Measurements from ENCODE around the gene BPIFB6. TPM values are rescaled to one million over a fixed set of nuclear protein-coding genes. Genes with fewer than 3 reads are reported as not detected.

The BPIFB6 gene
- total RNA-seq, 2 experiments from 2014 or later: not detected

GRCh38 chr20:33068251-33068939, 36.9 kb downstream of the BPIFB6 start:
- Mint-ChIP-seq H3K4me1 (ENCODE audit: low read depth) (peaks cover 5% of the 10 kb centered on the region), H3K27me3 (no peaks in the 10 kb centered on the region), H3K27ac (no peak overlapping the region), H3K4me3 (no peak overlapping the region), H3K36me3 (no peaks in the 10 kb centered on the region), H3K9me3 (no peaks in the 10 kb centered on the region)
- DNase-seq: no peak
- intact Hi-C loops (cut with micrococcal nuclease): no loop called here
- POLR2A ChIA-PET: no interaction called here
- CTCF ChIA-PET: interaction anchor here (1.2 kb wide), 1 partner anchor 64 kb away, joined by 3 read pairs; the partner anchor contains the start of gene SUN5

DNA sequence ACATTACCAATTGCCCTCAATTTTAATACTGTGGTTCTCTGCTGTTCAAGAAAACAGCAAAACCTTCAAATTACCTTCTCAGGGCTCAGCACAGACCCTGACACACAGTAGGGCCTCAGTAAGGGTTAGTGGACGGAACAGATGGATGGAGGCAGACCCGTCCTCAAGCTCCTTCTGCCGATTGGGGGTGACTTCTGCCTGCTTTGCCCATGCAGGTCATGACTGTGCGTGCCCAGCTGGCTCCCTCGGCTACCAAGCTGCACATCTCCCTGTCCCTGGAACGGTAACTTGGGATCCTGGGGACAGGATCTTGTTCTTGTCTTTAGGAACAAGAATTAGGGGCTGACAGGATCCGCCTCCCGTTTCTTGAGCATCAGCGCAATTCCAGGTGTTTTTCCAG, 38.2 kb downstream of the BPIFB6 start:
- no peak overlapping the region for H3K4me3 Mint-ChIP-seq
- H3K27me3 Mint-ChIP-seq: no peaks in the 10 kb centered on the region
- ChIA-PET CTCF (interaction anchor here (1.2 kb wide), 1 partner anchor 65 kb away, joined by 3 read pairs; the partner anchor contains the start of gene SUN5), POLR2A (no interaction called here)
- H3K9me3 Mint-ChIP-seq: no peaks in the 10 kb centered on the region
- intact Hi-C loops (cut with micrococcal nuclease): no loop called here
- no peaks in the 10 kb centered on the region for H3K36me3 Mint-ChIP-seq
- H3K4me1 Mint-ChIP-seq (ENCODE audit: low read depth): peaks cover 5% of the 10 kb centered on the region
- no peak for DNase-seq
- no peak overlapping the region for H3K27ac Mint-ChIP-seq

DNA sequence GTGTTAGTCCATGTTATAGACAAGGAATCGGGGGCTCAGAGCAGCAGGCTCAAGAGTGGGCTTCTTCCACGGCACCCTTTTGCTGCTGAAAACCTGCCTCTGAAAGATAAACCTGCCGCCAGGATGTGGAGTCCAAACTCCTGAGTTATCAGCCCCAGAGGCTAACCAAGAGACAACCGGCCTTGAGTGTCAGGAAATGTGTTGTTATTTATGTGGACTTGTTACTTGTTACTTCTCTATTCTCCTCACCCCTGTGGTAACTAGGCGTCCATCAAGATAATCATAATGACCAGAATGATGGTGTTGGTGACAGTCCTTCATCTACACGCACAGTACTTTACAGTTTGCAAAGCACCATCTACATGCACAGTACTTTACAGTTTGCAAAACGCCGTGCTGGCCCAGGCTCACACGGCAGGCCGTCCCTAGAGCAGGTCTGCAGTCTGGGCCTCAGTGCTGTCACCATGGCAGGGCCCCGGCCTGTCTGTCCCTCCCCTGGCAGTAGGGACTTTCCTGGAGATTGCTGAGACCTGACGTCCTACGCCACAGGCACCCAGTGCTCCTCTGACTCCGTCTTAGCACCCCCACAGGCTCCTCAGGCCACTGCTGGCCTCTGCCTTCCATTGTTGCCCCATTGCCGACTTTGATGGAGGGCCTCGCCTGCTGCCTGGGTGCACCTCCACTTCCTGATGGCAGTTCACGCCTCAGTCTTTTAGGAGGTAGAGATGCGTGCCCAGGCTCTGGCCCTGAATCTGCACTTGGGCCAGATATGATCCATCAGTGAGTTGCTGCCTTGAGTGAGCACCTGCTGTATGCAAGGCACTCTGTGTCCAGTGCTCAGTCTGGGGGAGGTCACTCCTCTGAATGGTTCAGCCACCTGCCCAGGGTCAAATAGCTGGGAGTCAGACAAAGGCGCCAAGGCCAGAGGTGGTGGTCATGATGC, 38.9 kb downstream of the BPIFB6 start:
- ChIA-PET POLR2A (no interaction called here), CTCF (no interaction called here)
- no peak for DNase-seq
- Mint-ChIP-seq H3K4me1 (ENCODE audit: low read depth) (peaks cover 5% of the 10 kb centered on the region), H3K27me3 (no peaks in the 10 kb centered on the region), H3K27ac (no peak overlapping the region), H3K9me3 (no peaks in the 10 kb centered on the region), H3K4me3 (no peak overlapping the region), H3K36me3 (no peaks in the 10 kb centered on the region)
- intact Hi-C loops (cut with micrococcal nuclease): no loop called here

GRCh38 chr20:33071198-33071597, 39.8 kb downstream of the BPIFB6 start:
- CTCF ChIA-PET: interaction anchor here (1.3 kb wide), 1 partner anchor 25 kb away, joined by 3 read pairs; no protein-coding TSS in a partner anchor
- H3K36me3 Mint-ChIP-seq: no peaks in the 10 kb centered on the region
- H3K4me3 Mint-ChIP-seq: no peak overlapping the region
- no peak for DNase-seq
- H3K9me3 Mint-ChIP-seq: no peaks in the 10 kb centered on the region
- intact Hi-C loops (cut with micrococcal nuclease): no loop called here
- H3K27ac Mint-ChIP-seq: no peak overlapping the region
- peaks cover 5% of the 10 kb centered on the region for H3K4me1 Mint-ChIP-seq (ENCODE audit: low read depth)
- POLR2A ChIA-PET: no interaction called here
- H3K27me3 Mint-ChIP-seq: no peaks in the 10 kb centered on the region

DNA sequence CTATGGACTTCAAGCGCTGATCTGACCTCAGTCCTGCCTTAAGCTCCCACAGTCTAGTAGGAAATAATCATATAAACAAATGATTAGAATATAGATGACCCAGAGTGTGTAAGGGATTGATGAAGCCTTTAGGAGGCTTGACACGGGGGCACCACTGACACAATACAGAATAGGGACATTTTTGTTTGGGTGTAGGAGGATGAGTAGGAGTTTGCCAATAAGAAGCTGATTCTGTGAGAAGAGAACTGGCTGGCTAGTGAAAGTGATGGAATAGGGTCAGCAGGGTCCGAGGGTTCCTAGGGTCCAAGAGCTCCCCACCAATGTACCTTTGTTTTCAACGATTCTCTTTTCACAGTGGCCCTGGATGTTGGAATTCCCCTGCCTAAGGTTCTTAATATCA, 40.9 kb downstream of the BPIFB6 start:
- intact Hi-C loops (cut with micrococcal nuclease): no loop called here
- Mint-ChIP-seq H3K36me3 (no peaks in the 10 kb centered on the region), H3K27me3 (no peaks in the 10 kb centered on the region), H3K4me3 (no peak overlapping the region), H3K27ac (no peak overlapping the region), H3K4me1 (ENCODE audit: low read depth) (peaks cover 8% of the 10 kb centered on the region), H3K9me3 (no peaks in the 10 kb centered on the region)
- ChIA-PET POLR2A (no interaction called here), CTCF (interaction anchor here (1.3 kb wide), 1 partner anchor 24 kb away, joined by 3 read pairs; no protein-coding TSS in a partner anchor)
- DNase-seq: no peak

- no peaks in the 10 kb centered on the region for H3K9me3 Mint-ChIP-seq
- no peaks in the 10 kb centered on the region for H3K36me3 Mint-ChIP-seq
- ChIA-PET POLR2A (no interaction called here), CTCF (no interaction called here)
- no peaks in the 10 kb centered on the region for H3K27me3 Mint-ChIP-seq
- H3K27ac Mint-ChIP-seq: no peak overlapping the region
- no peak overlapping the region for H3K4me3 Mint-ChIP-seq
- H3K4me1 Mint-ChIP-seq (ENCODE audit: low read depth): peaks cover 8% of the 10 kb centered on the region
- intact Hi-C loops (cut with micrococcal nuclease): no loop called here
- no peak for DNase-seq
Measured at GRCh38 chr20:33072813-33073212, 41.4 kb downstream of the BPIFB6 start.

GRCh38 chr20:33074675-33075074, 43.2 kb downstream of the BPIFB6 start:
- H3K27me3 Mint-ChIP-seq: no peaks in the 10 kb centered on the region
- H3K9me3 Mint-ChIP-seq: no peaks in the 10 kb centered on the region
- intact Hi-C loops (cut with micrococcal nuclease): loop anchor here (5.0 kb wide), 1 partner anchor 172 kb away; no protein-coding TSS in a partner anchor
- ChIA-PET POLR2A (no interaction called here), CTCF (no interaction called here)
- DNase-seq: no peak
- no peak overlapping the region for H3K27ac Mint-ChIP-seq
- no peak overlapping the region for H3K4me3 Mint-ChIP-seq
- peaks cover 3% of the 10 kb centered on the region for H3K4me1 Mint-ChIP-seq (ENCODE audit: low read depth)
- no peaks in the 10 kb centered on the region for H3K36me3 Mint-ChIP-seq

GRCh38 chr20:33075281-33075680, 43.8 kb downstream of the BPIFB6 start:
- H3K27ac Mint-ChIP-seq: no peak overlapping the region
- CTCF ChIA-PET: no interaction called here
- no peaks in the 10 kb centered on the region for H3K27me3 Mint-ChIP-seq
- H3K9me3 Mint-ChIP-seq: no peaks in the 10 kb centered on the region
- H3K36me3 Mint-ChIP-seq: no peaks in the 10 kb centered on the region
- DNase-seq: no peak
- no peak overlapping the region for H3K4me3 Mint-ChIP-seq
- H3K4me1 Mint-ChIP-seq (ENCODE audit: low read depth): peaks cover 3% of the 10 kb centered on the region
- POLR2A ChIA-PET: no interaction called here
- intact Hi-C loops (cut with micrococcal nuclease): loop anchor here (5.0 kb wide), 1 partner anchor 173 kb away; no protein-coding TSS in a partner anchor

GRCh38 chr20:33076662-33077372, 45.4 kb downstream of the BPIFB6 start:
- ChIA-PET POLR2A (no interaction called here), CTCF (interaction anchor here (0.6 to 1.1 kb wide), 4 partner anchors 20 to 180 kb away, joined by 3 read pairs; partner anchors contain the start of gene SUN5)
- H3K27me3 Mint-ChIP-seq: no peaks in the 10 kb centered on the region
- intact Hi-C loops (cut with micrococcal nuclease): loop anchor here (5.0 kb wide), 1 partner anchor 175 kb away; no protein-coding TSS in a partner anchor
- H3K4me1 Mint-ChIP-seq (ENCODE audit: low read depth): peaks cover 3% of the 10 kb centered on the region
- H3K36me3 Mint-ChIP-seq: no peaks in the 10 kb centered on the region
- H3K9me3 Mint-ChIP-seq: no peaks in the 10 kb centered on the region
- DNase-seq: peak; percentile 18
- no peak overlapping the region for H3K27ac Mint-ChIP-seq
- no peak overlapping the region for H3K4me3 Mint-ChIP-seq

DNA sequence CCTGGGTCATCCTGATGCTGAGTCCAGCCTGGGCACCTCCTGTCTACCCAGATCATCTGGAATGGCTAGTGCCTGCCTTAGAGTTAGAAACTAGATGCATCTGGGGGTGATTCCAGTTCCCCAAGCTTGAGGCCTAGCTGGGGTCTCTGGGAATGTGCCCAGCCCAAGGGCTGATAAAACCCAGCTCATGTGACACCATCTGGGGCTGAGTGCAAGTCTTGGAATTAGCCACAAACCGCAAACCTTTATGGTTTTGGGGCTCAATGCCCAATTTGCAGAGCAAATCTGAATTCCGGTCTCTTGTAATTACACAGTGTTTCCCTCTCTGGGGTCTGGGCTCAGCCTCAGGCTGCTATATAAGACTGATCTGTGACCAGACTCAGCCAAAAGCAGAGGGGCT, 47.8 kb downstream of the BPIFB6 start, which contains the start of gene BPIFB4:
Gene BPIFB4 (plus strand): TSS at position 385 of the 400 bp plus-strand sequence. CDS start 1,884 bp downstream, outside the sequence.
- no peak within 1 kb of the TSS for H3K27ac Mint-ChIP-seq
- H3K27me3 Mint-ChIP-seq: no peaks in the 10 kb centered on the region
- H3K9me3 Mint-ChIP-seq: no peaks in the 10 kb centered on the region
- H3K4me1 Mint-ChIP-seq (ENCODE audit: low read depth): peaks cover 3% of the 10 kb centered on the region
- H3K4me3 Mint-ChIP-seq: no peak within 1 kb of the TSS
- no peak for DNase-seq
- ChIA-PET POLR2A (no interaction called here), CTCF (no interaction called here)
- intact Hi-C loops (cut with micrococcal nuclease): loop anchor here (5.0 kb wide), 1 partner anchor 177 kb away; no protein-coding TSS in a partner anchor
- no peaks in the 10 kb centered on the region for H3K36me3 Mint-ChIP-seq

GRCh38 chr20:33081411-33082154, 50.1 kb downstream of the BPIFB6 start:
- H3K27me3 Mint-ChIP-seq: no peaks in the 10 kb centered on the region
- ChIA-PET CTCF (no interaction called here), POLR2A (no interaction called here)
- no peak overlapping the region for H3K27ac Mint-ChIP-seq
- no peaks in the 10 kb centered on the region for H3K36me3 Mint-ChIP-seq
- H3K9me3 Mint-ChIP-seq: no peaks in the 10 kb centered on the region
- intact Hi-C loops (cut with micrococcal nuclease): no loop called here
- DNase-seq: no peak
- H3K4me1 Mint-ChIP-seq (ENCODE audit: low read depth): peaks cover 3% of the 10 kb centered on the region
- no peak overlapping the region for H3K4me3 Mint-ChIP-seq

Measured in activated CD4-positive, alpha-beta memory T cell treated with anti-CD3 and anti-CD28 coated beads for 36 hours (primary cell).